ENCODE data around the gene NKG7. TPM values are rescaled to one million over a fixed set of nuclear protein-coding genes. Genes with fewer than 3 reads are reported as not detected.

The NKG7 gene
- total RNA-seq, 1 donor = 119 TPM

DNA sequence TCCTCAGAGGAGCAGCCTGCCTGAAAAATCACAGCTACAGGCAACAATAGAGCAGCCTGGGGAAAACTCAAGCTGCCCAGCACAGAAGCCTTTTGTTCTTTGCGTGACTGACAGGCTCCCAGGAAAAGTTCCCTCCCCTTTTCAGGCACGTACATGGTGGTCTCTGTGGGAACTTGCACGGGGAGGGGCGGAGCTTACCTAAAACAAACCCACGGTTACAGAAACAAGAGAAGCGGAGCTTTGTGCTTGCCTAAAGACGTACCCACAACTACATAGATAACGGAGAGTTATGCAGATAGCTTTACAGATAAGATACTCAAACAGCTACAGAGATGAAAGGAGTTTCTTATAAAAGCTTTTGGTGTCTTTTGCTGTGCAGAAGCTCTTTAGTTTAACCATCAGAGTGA lies 17.7 kb downstream of the NKG7 start:
- Histone ChIP-seq H3K27me3 (ENCODE audit: insufficient read depth, low read length) (no peaks in the 10 kb centered on the region), H3K9me3 (ENCODE audit: low read depth, low read length) (no peaks in the 10 kb centered on the region), H3K4me3 (ENCODE audit: low read length) (no peak overlapping the region), H3K4me1 (ENCODE audit: insufficient read depth, low read length) (peaks cover 9% of the 10 kb centered on the region)

DNA sequence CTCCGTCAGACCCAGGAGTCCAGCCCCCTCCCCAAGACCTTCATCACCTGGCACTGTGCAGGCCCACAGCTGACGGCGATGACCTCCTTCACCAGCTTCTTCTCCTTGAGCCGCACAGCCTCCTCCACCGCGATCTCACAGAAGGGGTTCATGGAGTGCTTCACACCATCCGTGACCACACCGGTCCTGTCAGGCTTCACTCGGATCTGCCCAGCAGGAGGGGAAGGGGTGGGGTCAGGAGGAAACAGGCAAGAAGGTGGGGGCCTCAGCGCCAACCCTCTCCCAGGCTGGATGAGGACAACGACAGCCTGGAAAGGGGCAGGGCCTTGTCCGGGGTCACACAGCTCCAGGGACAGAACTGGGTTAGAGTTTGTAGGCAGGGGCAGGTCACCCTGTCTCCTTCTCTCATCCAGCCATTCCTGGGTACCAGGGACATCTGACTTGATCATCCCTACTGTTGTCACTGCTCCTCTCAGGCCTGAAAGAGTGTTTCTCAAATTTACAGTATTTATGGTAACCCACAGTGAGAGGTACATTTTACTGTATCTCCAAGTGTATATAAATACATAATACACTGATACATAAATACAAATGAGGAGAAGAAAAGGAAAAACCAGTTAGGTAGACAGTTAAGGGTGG lies 18.2 kb downstream of the NKG7 start:
- peaks cover 9% of the 10 kb centered on the region for H3K4me1 ChIP-seq (ENCODE audit: insufficient read depth, low read length)
- no peaks in the 10 kb centered on the region for H3K27me3 ChIP-seq (ENCODE audit: insufficient read depth, low read length)
- H3K4me3 ChIP-seq (ENCODE audit: low read length) = no peak overlapping the region

DNA sequence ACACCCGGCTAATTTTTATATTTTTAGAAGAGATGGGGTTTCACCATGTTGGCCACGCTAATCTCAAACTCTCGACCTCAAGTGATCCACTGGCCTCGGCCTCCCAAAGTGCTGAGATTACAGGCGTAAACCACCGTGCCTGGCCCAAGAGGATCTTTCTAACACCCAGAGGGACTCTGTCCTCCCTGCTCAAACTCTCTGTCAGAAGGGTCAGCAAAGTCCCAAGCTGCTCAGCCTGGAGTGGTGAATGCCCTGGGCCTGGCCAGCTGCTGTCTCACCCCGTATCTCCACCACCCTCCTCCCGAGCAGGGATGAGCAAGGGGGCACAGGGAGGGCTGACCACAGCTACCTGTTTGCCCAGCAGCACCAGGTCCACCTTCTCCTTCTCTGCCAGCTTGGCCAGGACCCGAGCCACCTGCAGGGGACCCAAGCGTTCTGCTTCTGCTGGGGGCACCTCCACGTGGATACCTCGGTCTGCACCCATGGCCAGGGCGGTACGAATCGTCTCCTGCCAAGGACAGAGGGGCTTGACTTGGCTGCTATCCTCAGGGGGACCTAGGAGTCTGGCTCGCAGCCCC lies 19.6 kb downstream of the NKG7 start:
- H3K27me3 ChIP-seq (ENCODE audit: insufficient read depth, low read length) = no peaks in the 10 kb centered on the region
- H3K9me3 ChIP-seq (ENCODE audit: low read depth, low read length) = no peaks in the 10 kb centered on the region
- H3K4me1 ChIP-seq (ENCODE audit: insufficient read depth, low read length) = peaks cover 9% of the 10 kb centered on the region
- H3K4me3 ChIP-seq (ENCODE audit: low read length) = no peak overlapping the region

More for the DNA sequence above, 18.2 kb downstream of the NKG7 start:
- H3K9me3 ChIP-seq (ENCODE audit: low read depth, low read length) = no peaks in the 10 kb centered on the region

DNA sequence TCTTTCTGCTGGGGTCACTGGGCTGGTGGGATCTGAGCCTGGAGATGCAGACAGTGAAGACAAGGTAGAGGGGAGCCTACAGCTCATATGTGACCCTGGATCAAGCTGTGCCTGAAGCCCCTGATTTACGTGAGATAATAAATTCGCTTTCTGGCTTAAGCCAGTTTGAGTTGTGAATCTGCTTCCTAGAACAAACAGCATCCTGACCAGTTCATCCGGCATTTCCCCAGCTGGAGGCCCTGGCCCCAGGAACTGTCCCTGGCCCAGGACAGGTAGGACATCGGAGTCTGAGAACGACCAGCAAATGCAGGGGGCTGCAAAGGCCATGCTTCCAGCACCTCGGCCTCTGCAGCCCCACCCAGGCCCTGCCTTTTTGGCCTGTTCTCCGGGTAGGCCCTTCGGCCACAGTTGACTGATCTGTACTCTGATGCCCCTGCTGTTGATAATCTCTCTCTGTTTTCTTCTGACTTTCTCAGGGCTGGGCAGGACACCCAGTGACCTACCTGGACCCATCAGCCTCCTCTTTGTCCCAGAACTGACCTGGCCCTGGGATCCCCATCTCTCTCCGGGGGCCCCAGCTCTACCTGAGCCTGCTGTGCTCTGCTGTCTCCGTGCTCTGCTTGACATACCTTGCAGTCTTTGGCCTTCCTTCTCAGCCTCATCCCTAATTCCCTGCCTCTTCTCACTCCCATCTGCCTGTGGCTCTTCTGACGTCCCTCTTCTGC lies 21.0 kb downstream of the NKG7 start:
- Histone ChIP-seq H3K9me3 (ENCODE audit: low read depth, low read length) (no peaks in the 10 kb centered on the region), H3K4me3 (ENCODE audit: low read length) (no peak overlapping the region), H3K27me3 (ENCODE audit: insufficient read depth, low read length) (no peaks in the 10 kb centered on the region), H3K4me1 (ENCODE audit: insufficient read depth, low read length) (peaks cover 9% of the 10 kb centered on the region)

DNA sequence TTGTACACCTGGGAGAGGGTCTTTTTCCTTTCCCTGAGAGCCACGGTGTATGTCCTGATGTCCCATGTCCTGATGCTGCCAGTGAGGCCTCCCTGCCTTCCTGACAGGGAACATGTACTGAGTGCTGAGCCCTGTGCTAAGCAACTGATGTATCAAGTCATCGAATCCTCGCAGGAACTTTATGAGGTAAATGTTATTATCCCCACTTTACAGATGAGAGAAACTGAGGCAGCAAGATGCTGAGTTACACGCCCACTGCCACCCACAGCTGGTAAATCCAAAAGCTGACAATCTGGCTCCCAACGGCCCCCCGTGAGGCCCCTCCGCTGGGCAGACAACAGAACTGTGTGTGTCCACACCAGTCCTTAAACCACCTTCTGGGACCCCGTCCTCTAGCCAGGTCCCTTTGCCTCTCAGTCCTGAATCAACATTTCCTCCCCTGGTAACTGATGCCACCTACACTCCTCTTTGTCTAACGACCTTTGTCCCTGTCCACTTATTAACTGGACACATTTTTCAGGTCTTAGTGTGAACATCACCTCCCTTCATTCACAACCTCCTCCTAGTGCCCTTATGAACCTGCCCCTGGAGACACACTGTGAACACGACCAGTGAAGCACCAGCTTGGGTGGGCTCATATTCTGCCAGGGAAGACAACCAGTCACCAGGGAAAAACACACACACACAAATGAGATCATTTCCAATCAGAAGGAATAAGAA lies 25.1 kb downstream of the NKG7 start:
- peaks cover 13% of the 10 kb centered on the region for H3K4me1 ChIP-seq (ENCODE audit: insufficient read depth, low read length)

DNA sequence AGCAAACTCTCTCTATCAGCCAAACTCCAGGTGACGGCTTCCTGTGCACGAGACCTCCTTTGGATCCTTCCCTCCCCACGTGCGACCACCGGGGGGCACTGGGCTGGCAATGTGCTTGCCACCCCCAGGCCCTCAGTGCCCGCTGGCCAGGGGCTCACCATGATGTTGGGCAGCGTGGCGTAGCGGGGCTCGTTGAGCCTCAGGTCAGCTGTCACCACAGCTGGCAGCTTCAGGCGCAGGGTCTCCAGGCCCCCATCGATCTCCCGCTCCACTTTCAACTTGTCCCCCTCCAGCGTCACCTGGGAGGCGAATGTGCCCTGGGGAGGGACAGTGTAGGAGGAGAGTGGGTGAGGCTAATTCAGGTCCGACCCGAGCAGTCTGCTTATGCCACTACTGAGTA lies 25.7 kb downstream of the NKG7 start:
- Histone ChIP-seq H3K27me3 (ENCODE audit: insufficient read depth, low read length) (no peaks in the 10 kb centered on the region), H3K4me1 (ENCODE audit: insufficient read depth, low read length) (peaks cover 13% of the 10 kb centered on the region)

More for the DNA sequence above, 25.1 kb downstream of the NKG7 start:
- no peak overlapping the region for H3K4me3 ChIP-seq (ENCODE audit: low read length)
- no peaks in the 10 kb centered on the region for H3K9me3 ChIP-seq (ENCODE audit: low read depth, low read length)
- no peaks in the 10 kb centered on the region for H3K27me3 ChIP-seq (ENCODE audit: insufficient read depth, low read length)

DNA sequence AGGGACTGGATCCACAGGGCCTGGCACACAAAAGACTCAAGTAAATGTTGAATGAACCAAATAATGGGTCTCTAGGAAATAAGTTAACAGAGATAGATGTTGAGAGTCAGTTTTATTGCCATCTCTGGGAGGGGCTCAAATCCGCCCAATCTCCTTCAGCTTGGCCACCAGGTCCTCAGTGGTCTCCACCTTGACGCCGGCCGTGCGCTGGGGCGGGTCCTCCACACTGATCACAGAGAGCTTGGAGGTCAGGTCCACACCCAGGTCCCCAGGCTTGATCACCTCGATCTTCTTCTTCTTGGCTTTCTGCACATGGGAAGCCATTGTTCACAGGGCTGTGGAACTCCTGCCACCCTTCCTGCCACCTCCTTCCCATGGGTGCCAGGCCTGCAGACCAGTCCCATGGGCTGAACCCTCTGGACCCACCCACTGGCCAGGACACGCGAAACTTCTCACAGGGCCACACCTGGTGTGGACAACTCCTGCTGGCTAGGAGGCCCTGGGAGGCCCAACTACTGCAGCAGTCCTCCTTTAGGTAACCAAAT lies 27.3 kb downstream of the NKG7 start:
- Histone ChIP-seq H3K27me3 (ENCODE audit: insufficient read depth, low read length) (no peaks in the 10 kb centered on the region), H3K9me3 (ENCODE audit: low read depth, low read length) (no peaks in the 10 kb centered on the region), H3K4me3 (ENCODE audit: low read length) (no peak overlapping the region), H3K4me1 (ENCODE audit: insufficient read depth, low read length) (peaks cover 18% of the 10 kb centered on the region)

More for the DNA sequence above, 25.7 kb downstream of the NKG7 start:
- Histone ChIP-seq H3K9me3 (ENCODE audit: low read depth, low read length) (no peaks in the 10 kb centered on the region), H3K4me3 (ENCODE audit: low read length) (no peak overlapping the region)

DNA sequence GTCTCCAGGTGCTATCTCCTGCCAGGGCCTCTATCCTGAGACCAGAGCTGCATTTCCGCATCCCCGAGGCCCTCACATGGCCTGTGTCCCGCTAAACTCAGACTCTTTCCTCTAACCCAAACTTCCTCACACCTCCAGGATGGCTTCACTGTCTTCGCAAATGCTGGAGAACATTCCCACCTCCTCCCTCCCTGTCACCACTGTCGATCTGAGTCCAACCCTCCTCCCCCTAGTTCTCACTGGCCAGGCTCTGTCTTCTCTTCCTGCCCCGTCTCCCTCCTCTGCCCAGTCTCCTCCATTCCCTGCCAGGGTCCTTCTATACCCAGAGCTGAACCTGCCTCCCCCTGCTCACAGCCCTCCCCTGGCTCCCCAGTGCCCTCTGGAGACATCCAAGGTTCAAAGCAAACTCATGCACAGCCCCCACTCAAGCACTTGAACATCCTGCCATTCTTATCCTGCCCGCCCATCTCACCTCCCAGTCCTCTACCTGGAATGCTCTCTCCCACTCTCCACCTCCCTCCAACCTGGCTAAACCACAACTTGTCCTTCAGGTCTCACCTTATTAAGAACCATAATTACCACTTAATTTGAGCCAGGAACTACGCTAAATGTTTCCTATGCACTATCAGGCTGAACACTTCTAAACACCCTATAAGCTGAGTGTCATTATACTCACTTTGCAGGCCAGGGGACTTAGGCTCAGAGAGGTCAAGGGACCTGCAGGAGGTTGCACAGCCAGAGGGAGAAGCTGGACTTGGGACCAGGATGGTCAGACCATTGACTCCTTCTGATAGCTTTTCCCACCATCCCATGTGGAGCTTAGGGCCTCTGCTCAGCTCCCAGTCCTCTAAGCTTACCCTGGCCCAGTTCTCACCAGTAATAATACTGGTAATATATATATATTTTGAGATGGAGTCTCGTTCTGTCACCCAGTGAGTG lies 29.6 kb downstream of the NKG7 start:
- H3K4me1 ChIP-seq (ENCODE audit: insufficient read depth, low read length) = peaks cover 30% of the 10 kb centered on the region
- H3K27me3 ChIP-seq (ENCODE audit: insufficient read depth, low read length) = no peaks in the 10 kb centered on the region
- H3K9me3 ChIP-seq (ENCODE audit: low read depth, low read length) = no peaks in the 10 kb centered on the region
- H3K4me3 ChIP-seq (ENCODE audit: low read length) = no peak overlapping the region

DNA sequence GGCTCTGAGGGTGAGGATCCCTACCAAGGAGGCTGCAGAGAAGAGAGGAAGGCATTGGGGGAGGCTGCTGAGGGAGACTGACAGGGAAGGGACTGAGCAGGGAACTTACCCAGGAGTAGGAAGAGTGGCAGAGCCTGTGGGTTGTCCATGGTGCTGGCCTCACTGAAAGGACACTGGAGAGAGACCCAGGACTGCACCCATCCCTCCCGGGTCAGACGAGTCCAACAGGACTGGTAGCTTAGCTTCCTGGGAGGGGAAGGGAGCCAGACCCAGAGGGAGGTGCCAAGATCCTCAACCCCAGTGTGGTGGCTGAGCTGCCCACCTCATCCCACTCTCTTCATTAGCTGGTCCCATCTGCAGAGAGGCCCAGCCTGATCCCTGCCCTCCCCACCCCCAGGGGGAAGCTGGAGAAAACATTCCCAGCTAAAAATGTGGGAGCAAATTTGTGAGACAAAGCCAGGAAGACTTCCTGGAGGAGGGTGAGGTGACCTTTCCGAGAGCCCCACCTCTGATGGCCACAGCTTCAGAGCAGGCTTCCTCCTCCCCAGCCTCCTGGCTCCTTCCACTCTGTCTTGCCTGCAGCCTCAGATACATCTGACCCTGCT lies 30.4 kb downstream of the NKG7 start, which contains the start of gene VSIG10L:
Gene VSIG10L (minus strand): TSS at position 164 of the 605 bp plus-strand sequence. CDS start 15 bp downstream, at position 149.
- no peak within 1 kb of the TSS for H3K4me3 ChIP-seq (ENCODE audit: low read length)
- no peaks in the 10 kb centered on the region for H3K9me3 ChIP-seq (ENCODE audit: low read depth, low read length)
- H3K4me1 ChIP-seq (ENCODE audit: insufficient read depth, low read length) = peaks cover 30% of the 10 kb centered on the region
- no peaks in the 10 kb centered on the region for H3K27me3 ChIP-seq (ENCODE audit: insufficient read depth, low read length)

DNA sequence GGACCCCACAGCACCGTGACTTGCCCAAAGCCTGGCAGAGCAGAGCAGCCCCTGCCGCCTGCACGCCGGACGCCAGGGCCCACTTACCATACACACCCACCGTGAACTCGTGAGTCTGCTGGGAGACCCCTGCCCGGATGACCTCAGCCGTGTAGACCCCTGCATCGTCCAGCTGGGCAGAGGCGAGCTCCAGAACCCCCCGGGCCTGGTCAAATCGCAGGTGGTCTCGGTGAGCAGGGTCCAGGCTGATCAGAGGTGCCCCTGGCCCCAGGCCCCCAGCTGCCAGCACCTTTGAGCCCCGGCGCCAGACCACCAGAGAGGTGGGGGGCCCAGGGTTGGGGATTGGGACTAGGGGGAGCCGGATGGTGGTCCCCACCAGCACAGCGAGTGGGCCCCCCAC lies 31.4 kb downstream of the NKG7 start:
- H3K4me3 ChIP-seq (ENCODE audit: low read length) = no peak overlapping the region
- peaks cover 30% of the 10 kb centered on the region for H3K4me1 ChIP-seq (ENCODE audit: insufficient read depth, low read length)
- no peaks in the 10 kb centered on the region for H3K27me3 ChIP-seq (ENCODE audit: insufficient read depth, low read length)
- H3K9me3 ChIP-seq (ENCODE audit: low read depth, low read length) = no peaks in the 10 kb centered on the region

DNA sequence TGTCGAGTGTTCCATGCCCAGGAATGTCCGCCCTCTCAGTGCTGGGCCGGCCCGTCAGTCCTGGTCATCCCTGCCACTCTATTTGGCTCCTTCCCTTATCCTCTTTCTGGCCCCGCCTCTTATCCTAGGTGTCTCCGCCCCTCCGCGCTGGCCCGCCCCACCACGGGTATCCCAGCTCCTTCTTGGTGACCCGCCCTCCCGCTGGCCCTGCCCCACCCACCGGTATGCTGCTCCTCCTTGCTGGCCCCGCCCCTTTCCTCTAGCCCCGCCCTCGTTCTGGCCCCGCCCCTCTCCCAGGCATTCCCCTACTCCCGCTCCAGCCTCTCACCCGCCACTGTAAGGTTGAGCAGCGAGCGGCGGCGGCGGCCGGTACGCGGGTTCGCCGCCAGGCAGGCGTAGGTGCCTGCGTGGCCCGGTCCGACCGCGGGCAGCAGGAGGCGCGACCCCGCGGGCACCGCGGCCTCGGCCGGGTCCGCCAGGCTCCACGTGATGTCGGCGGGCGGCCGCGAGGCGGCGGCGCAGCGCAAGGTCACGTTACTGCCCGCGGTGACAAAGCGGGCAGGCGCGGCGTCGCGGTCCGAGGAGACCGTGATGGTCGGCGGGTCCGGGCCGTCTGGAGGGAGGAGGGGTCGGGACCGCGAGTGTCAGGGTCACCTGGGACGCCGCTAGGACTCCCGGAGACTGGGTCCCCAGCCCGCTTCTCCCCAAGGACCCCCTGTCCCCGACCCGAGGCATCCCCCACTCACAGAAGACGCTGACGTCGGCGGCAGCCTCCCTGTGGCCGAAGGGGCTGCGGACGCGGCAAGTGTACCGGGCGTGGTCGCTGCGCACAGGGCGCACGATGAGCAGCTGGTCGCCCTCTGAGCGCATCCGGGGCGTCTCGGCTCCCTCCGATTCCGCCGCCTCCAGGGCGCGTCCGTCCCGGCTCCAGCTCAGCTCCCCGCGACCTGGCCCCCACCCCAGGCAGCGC lies 32.5 kb downstream of the NKG7 start:
- no peaks in the 10 kb centered on the region for H3K9me3 ChIP-seq (ENCODE audit: low read depth, low read length)
- no peaks in the 10 kb centered on the region for H3K27me3 ChIP-seq (ENCODE audit: insufficient read depth, low read length)
- H3K4me3 ChIP-seq (ENCODE audit: low read length) = peak overlapping the region; percentile 46
- H3K4me1 ChIP-seq (ENCODE audit: insufficient read depth, low read length) = peaks cover 25% of the 10 kb centered on the region

DNA sequence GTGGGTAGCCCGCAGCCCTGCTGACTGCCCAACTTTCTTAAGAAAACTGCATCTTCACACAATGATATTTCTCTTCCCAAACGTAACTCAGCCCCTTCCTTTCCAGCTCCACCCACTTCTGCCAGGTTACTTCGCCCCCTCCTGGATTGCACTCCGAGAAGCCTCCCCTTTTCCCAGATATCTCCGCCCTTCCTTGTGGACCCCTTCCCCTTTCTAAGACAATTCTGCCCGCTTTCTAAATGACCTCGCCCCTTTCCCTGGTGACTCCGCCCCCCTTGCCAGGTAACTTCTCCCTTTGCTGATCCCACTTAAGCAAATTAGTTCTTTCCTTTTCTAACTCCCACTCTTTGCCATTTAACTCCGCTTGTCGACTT lies 33.2 kb downstream of the NKG7 start:
- Histone ChIP-seq H3K27me3 (ENCODE audit: insufficient read depth, low read length) (no peaks in the 10 kb centered on the region), H3K9me3 (ENCODE audit: low read depth, low read length) (no peaks in the 10 kb centered on the region), H3K4me3 (ENCODE audit: low read length) (peak overlapping the region; percentile 46), H3K4me1 (ENCODE audit: insufficient read depth, low read length) (peaks cover 21% of the 10 kb centered on the region)
